NCI-H774 (cell line): ENCODE data around the gene DLX4.

Source experiments
- DNase-seq: peaks from one replicate; lab custom pipeline; 2025; lab: John Stamatoyannopoulos, UW

The DLX4 gene

GRCh38 chr17:49968405-49969133 lies 421 bp upstream of the DLX4 start:
- DNase-seq, result peak; percentile 57

- DNase-seq, result no peak
Observed at GRCh38 chr17:49969795-49970389, 902 bp downstream of the DLX4 start.

DNA sequence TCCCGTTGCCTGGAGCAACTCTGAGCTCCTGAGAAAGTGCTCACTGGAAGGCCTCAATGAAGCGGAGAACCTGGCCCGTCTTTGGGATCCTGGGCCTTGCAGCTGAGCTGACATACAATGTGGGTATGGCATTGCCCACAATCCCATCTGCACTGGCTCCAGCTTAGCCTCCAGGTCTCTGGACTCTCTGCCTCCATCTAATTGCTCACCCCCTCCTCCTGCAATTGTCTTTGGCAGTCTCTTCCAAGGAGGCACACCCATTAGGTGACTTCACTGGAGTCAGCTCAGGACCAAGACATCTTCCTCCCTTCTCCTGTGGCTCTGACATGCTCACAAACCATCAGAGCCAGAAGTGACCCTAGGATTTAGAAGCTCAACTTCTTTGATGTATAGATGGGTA lies 1.5 kb downstream of the DLX4 start:
- no peak for DNase-seq

DNA sequence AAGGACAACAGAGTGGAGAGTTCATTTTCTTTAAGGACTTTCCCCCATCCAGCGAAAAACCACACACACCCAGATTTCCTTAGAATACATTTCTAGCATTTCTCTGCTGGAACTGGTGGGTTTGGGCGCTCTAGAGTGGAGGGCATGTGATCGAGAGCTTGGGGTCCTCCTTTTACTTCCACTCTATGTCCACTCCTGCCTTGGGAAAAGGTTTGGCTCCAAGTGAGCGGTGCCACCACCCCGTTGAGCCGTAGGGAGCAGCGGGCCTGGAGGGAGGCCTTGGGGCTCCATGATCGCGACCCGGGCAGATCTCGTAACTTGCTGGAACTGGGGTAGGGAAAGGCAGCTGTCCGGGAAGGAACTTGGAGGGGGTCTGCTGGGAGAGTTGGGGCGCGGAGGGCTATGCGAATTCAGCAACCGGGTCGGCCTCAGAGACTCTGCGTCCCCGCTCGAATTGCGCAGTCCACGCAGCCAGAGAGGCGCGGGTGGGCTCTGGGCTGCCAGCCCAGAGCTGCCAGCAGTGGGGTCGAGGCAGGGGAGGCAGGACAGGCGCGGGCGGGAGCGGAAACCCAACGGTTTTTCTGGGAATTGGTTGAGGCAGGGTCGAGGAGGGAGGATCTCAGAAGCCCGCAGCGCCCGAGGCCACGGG lies 2.3 kb downstream of the DLX4 start:
- no peak for DNase-seq

- DNase-seq, result no peak
Observed at GRCh38 chr17:49971848-49972485, 3.0 kb downstream of the DLX4 start.

DNA sequence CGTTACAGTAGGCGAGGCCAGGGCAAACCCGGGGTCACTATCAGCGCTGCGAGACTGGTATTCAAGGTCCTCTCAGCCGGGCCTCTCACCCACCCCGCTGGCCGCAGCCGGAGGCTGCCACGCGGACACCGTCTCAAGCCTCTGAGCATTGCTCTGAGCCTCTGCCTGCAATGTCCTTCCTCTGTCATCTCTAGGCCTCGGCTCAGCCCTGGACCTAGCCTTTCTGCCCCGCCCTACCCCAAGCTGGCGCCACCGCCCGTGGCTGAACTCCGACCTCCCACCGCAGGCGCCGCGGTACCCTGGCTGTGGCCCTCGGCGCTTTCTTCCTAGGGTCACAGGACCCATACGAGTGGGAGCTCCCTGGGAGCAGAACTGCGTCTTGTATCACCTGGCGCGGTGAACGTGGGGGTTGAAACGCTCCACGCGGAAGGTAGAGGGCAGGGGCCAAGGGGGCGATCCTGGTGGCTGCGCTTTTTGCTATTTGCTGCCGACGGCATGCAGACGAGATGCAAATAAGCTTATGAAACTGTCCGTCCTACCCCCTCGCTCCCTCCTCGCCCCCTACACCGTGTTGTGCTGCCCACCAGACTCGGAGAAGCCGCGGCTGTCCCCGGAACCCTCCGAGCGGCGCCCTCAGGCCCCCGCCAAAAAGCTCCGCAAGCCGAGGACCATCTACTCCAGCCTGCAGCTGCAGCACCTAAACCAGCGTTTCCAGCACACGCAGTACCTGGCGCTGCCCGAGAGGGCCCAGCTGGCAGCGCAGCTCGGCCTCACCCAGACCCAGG lies 3.7 kb downstream of the DLX4 start:
- no peak for DNase-seq

DNA sequence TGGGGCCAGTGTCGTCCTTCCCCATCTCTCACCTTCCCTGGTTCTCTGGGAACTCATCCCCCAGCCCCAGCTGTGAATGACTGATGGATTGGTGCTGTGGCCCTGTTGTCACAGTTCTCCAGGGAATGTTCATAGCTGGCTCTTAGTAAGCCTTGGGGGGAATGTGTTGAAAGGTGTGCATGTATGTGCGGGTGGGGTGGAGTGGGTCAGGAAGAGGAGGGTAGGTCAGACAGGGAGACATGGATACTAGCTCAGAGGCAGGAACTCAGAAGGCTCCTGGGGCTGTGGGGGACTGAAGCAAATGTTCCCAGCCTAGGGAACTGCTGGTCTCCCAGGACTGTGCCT lies 4.3 kb downstream of the DLX4 start:
- DNase-seq, result no peak

GRCh38 chr17:49975531-49975930 lies 6.5 kb downstream of the DLX4 start:
- DNase-seq, result no peak

DNA sequence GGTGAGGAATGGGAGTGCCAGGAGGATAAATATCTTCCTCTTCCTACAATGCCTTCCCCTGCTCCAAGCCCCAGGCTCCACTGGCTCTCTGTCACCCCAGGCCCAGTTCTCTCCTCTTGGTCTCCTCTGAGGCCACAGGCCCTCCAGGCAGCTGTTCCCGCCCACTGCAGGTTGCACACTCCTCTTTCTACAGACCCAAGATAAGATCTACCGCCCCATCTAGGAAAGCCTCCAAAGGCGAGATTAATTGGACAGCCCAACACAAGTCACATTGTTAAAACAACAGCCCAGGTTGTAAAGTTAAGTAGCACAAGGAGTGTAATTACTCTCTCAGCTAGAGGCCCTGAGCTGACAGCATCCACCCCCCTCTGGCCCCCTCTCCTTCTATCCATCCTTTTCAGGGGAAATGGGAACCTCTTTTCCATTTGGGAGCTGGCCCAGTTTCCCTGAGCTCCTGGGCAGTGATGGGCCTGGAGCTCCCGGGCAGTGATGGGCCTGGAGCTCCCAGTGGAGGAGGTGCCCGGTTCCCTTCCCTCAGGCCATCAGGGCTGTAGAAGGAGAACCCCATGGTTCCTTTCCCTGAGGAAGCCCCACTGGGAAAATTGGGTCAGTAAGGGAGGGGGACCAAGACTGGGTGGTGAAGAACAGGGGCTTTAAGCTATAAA lies 7.3 kb downstream of the DLX4 start:
- DNase-seq, result no peak

DNA sequence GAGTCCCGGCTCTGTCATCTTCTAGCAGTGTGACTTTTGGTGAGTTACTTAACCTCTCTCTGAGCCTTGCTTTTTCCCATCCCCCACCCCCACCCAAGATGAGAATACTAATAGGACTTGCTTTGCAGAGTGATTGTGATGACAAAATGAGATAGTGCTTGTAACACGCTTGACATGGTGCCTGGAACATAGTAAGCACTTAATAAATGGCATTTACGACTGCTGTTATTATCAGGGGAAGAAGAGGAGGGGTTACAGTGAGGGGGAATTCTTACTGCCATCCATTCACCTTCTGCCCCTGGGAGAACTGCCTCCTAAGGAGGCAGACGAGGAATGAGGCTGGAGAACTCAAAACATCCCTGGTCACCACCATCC lies 7.8 kb downstream of the DLX4 start:
- DNase-seq, result no peak

GRCh38 chr17:49977463-49978389 lies 8.7 kb downstream of the DLX4 start:
- DNase-seq, result no peak

DNA sequence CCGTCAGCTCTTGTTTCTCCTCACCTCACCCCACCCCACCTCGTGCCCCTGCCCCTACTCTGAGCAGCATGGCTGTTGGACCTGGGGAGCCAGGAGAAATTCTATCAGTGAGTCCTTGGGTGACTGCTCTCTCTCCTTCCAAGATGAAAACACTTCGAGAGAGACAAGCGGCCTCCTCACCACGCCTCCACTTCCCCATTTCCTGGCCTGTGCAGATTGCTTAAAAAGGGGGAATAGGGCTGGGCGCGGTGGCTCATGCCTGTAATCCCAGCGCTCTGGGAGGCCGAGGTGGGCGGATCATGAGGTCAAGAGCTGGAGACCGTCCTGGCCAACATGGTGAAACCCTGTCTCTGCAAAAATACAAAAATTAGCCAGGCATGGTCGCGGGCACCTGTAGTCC lies 9.5 kb downstream of the DLX4 start:
- no peak for DNase-seq

GRCh38 chr17:49979748-49980479 lies 10.9 kb downstream of the DLX4 start:
- no peak for DNase-seq

GRCh38 chr17:49980703-49981197 lies 11.8 kb downstream of the DLX4 start:
- DNase-seq, result no peak

DNA sequence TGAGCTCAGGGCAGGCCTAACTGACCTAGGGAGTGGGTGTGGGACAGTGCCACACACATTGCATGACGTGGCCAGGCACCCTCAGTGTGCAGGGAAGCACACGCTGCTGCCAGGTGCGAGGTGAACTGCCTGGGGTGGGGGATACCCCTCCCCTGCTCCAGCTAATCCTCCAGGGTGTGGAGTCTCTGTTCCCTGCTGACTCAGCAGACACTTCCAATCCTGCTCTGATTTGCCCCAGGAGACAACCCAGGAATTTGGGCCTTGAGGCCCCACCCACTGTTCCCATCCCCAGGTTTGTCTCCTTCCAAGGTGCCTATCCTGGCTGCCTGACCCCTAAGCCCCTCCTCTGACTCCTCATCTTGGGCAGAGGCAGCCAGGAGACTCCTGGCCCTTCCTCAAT lies 15.3 kb downstream of the DLX4 start:
- DNase-seq, result no peak

DNA sequence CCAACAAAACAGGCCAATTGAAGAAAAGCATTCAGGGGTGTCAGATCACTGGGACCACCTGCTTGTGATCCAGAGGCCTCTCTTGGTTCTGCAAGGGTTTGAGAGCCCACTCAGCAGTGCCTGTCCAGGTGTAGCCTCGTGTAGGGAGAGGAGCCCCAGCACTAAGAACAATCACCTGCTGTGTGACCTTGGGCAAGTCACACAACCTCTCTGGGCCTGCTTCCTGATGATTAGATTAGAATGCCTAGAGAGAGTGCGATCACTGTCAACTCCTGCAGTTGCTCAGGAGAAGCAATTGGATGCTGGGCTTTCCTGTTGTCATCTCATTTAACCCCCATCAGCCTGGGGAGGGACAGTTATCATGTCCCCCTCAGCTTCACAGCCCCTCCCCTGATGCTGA lies 15.8 kb downstream of the DLX4 start:
- no peak for DNase-seq

DNA sequence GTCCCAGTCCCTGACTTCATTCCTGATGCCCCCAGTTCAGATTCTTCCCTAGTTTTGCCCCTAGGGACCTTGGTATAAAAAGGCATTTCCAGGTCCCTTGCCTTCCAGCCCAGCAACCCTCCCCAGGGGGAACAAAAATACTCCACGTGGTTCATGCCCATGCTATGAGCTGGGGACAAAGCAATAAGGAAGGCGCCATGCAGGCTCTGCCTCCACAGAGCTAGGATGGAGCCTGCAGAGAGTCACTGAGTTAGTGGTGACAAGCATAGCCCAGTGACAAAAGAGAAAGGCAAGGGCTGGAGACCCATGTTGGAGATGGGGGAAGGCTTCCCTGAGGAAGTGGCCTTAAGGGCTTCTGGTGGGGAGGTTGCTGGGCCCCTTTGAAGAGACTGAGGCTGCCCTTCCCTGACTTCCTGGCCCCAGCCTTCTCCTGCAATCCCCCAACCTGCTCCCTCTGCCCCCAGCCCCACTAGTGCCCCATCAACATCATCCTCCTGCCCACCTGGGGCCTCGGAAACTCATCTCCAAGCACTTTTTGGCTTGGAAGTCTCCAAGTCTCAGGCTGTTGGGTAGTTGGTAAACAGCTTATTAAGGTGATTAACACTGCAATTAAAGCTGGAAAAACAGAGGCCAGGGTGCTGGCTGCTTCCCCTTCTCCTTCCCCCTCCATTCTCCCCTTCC lies 16.5 kb downstream of the DLX4 start:
- no peak for DNase-seq

GRCh38 chr17:49986396-49987289 lies 17.7 kb downstream of the DLX4 start:
- no peak for DNase-seq
